Hepatocyte (in vitro differentiated cells): ENCODE measurements around the gene ARHGAP20. TPM values are rescaled to one million over a fixed set of nuclear protein-coding genes. Genes with fewer than 3 reads are reported as not detected.

Experiments used
- DNase-seq: peaks from one replicate; pipeline ENCODE4 v3.0.0-alpha.2; 2016; ENCODE audit warnings: low spot score
- H2AFZ ChIP-seq: fragments of 200-600 bp; sonication (generic); 2 replicates; pipeline ENCODE4 v1.6.0; 2016; ENCODE audit warnings: antibody characterized with exemption, mild to moderate bottlenecking
- H3K27ac ChIP-seq: fragments of 200-600 bp; sonication (generic); 2 replicates; pipeline ENCODE4 v1.5.1; 2016; ENCODE audit warnings: mild to moderate bottlenecking
- H3K27me3 ChIP-seq: fragments of 200-600 bp; sonication (generic); 2 replicates; pipeline ENCODE4 v1.6.1; 2016
- H3K36me3 ChIP-seq: fragments of 200-600 bp; sonication (generic); replicated peaks from 2 replicates; pipeline ENCODE4 v1.5.1; 2016; ENCODE audit warnings: low read depth; ENCODE audit not compliant: insufficient read depth
- H3K4me1 ChIP-seq: fragments of 200-600 bp; sonication (generic); 2 replicates; pipeline ENCODE4 v1.5.1; 2016; ENCODE audit warnings: mild to moderate bottlenecking, moderate library complexity; ENCODE audit not compliant: insufficient read depth
- H3K4me2 ChIP-seq: fragments of 200-600 bp; sonication (generic); 2 replicates; pipeline ENCODE4 v1.6.0; 2016
- H3K4me3 ChIP-seq: fragments of 200-600 bp; sonication (generic); 2 replicates; pipeline ENCODE4 v1.5.1; 2016; ENCODE audit warnings: mild to moderate bottlenecking
- H3K79me2 ChIP-seq: fragments of 200-600 bp; sonication (generic); 2 replicates; pipeline ENCODE4 v1.6.0; 2017; ENCODE audit warnings: mild to moderate bottlenecking
- H3K9me2 ChIP-seq: fragments of 200-600 bp; sonication (generic); replicated peaks from 2 replicates; pipeline ENCODE4 v1.6.0; 2017; ENCODE audit warnings: mild to moderate bottlenecking; ENCODE audit not compliant: insufficient read depth
- H3K9me3 ChIP-seq: fragments of 200-600 bp; sonication (generic); 2 replicates; pipeline ENCODE4 v1.5.1; 2016; ENCODE audit warnings: low read depth, mild to moderate bottlenecking
- H4K20me1 ChIP-seq: fragments of 200-600 bp; sonication (generic); 2 replicates; pipeline ENCODE4 v1.6.0; 2016; ENCODE audit warnings: mild to moderate bottlenecking; ENCODE audit not compliant: insufficient read depth, poor library complexity, severe bottlenecking
- CTCF ChIP-seq: fragments of 200-600 bp; sonication (generic); IDR thresholded peaks from 2 replicates; pipeline ENCODE4 v1.5.1; 2016; ENCODE audit warnings: antibody characterized with exemption, mild to moderate bottlenecking; ENCODE audit not compliant: poor library complexity
- EZH2 ChIP-seq: fragments of 200-600 bp; sonication (generic); IDR thresholded peaks from 2 replicates; pipeline ENCODE4 v1.6.1; 2016; ENCODE audit warnings: antibody characterized with exemption, mild to moderate bottlenecking, borderline replicate concordance
- EZH2phosphoT487 ChIP-seq: fragments of 200-600 bp; sonication (generic); IDR thresholded peaks from one replicate; pipeline ENCODE4 v1.6.1; 2018; ENCODE audit warnings: antibody characterized with exemption, mild to moderate bottlenecking, low read depth, moderate library complexity; ENCODE audit not compliant: unreplicated experiment, severe bottlenecking
- whole genome bisulfite sequencing: methylation state at CpG from one replicate; pipeline ENCODE4 v1.1.6; 2016; ENCODE audit warnings: low lambda C conversion rate; ENCODE audit errors: missing lambda C conversion rate; 5-methylcytosine and 5-hydroxymethylcytosine counted together
- polyA plus RNA-seq: library from polyadenylated mRNA; unstranded; fragments of >200 nt; fragmentation: Nextera tagmentation; extraction: Ambion mirVana; gene quantifications from 2 replicates; pipeline ENCODE4 v1.2.1, GENCODE V29; 2016
- total RNA-seq: library from RNA; depleted of rRNA; stranded (reverse); fragments of >200 nt; gene quantifications from 2 replicates; pipeline ENCODE4 v1.2.3, GENCODE V29; 2014

Gene ARHGAP20
- total and polyA plus RNA-seq, 2 experiments from 2014 or later, result 0.79 to 2.6 TPM

- Histone ChIP-seq H4K20me1 (no peaks in the 10 kb centered on the region), H3K4me2 (no peak overlapping the region), H3K4me3 (no peak overlapping the region), H3K4me1 (no peaks in the 10 kb centered on the region), H3K27ac (no peak overlapping the region), H3K79me2 (no peaks in the 10 kb centered on the region), H3K9me2 (no peaks in the 10 kb centered on the region), H2AFZ (no peak overlapping the region), H3K27me3 (no peaks in the 10 kb centered on the region), H3K9me3 (no peaks in the 10 kb centered on the region), H3K36me3 (no peaks in the 10 kb centered on the region)
- no peak for DNase-seq
- WGBS, result 95% methylated on average over 1 of the region's 1 CpG
- TF ChIP-seq EZH2, result no peak
- TF ChIP-seq CTCF, result no peak
- TF ChIP-seq EZH2phosphoT487, result no peak
These were observed 185.1 kb downstream of the ARHGAP20 start for GRCh38 chr11:110527146-110527545.
